GM21447 (cell line): ENCODE results near the gene ZNF77.
A peak's percentile ranks its signal among the peaks of the same experiment; 100 is the strongest.
"Not testable (repeated sequence)": the region's sequence is repeated elsewhere in the genome, so short reads cannot be mapped to it uniquely, and the experiment has no call there.

ENCODE experiments used
- ATAC-seq: cut with Tn5 transposase; IDR thresholded peaks from one replicate; pipeline ENCODE4 v1.9.1; 2021; ENCODE audit not compliant: unreplicated experiment

The ZNF77 gene

DNA sequence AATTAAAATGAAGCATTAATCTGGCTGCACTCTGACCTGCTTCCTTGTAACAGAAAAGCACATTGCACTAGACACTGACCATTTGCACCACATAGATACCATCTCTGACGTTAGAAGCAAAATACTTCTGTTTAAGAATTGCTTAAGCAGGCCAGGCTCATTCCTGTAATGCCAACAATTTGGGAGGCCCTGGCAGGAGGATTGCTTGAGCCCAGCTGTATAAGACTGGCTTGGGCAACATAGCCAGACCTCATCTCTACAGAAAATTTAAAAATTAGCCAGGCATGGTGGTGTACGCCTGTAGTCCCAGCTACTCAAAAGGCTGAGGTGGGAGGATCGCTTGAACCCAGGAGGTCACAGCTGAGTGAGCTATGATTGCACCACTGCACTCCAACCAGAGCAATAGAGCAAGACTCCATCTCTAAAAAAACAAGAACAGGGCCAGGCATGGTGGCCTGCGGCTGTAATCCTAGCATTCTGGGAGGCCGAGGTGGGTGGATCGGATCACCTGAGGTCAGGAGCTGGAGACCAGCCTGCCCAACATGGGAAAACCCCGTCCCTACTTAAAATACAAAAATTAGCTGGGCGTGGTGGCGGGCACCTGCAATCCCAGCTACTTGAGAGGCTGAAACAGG lies 25.5 kb upstream of the ZNF77 start:
- no peak for ATAC-seq

- ATAC-seq: no peak
Measured at GRCh38 chr19:2969104-2969504, 24.3 kb upstream of the ZNF77 start.

DNA sequence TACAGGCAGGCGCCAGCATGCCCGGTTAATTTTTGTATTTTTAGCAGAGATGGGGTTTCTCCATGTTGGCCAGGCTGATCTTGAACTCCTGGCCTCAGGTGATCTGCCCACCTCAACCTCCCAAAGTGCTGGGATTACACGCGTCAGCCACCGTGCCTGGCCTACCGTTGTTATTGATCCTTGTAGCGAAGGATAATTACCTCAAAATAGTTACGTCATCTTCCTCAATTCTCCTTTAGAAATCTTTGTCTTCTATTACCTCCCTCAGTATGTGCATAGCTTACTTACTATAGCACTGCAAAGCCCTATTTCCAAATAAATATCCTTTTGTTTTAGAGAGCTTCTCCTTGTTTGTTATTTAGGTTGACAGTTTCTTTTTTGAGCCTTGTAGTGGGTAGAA lies 23.2 kb upstream of the ZNF77 start:
- no peak for ATAC-seq

DNA sequence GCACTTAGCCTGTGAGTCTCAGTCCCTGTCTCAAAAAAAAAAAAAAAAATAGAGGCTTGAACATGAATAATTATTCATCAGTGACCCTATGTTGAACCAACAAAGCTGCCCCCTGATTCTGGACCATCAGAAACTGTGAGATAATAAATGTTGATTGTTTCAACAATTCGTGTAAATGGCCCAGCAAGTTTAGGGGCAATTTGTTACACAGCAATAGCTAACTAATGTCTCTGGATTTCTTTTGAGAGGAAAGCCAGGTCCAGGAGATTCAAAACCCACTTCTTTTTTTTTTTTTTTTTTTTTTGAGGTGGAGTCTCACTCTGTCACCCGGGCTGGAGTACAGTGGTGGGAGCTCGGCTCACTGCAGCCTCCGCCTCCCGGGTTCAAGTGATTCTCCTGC lies 20.1 kb upstream of the ZNF77 start:
- no peak for ATAC-seq

- ATAC-seq: not testable (repeated sequence)
Measured at GRCh38 chr19:2963631-2964030, 18.9 kb upstream of the ZNF77 start.

- no peak for ATAC-seq
Measured at GRCh38 chr19:2963122-2963521, 18.4 kb upstream of the ZNF77 start.

DNA sequence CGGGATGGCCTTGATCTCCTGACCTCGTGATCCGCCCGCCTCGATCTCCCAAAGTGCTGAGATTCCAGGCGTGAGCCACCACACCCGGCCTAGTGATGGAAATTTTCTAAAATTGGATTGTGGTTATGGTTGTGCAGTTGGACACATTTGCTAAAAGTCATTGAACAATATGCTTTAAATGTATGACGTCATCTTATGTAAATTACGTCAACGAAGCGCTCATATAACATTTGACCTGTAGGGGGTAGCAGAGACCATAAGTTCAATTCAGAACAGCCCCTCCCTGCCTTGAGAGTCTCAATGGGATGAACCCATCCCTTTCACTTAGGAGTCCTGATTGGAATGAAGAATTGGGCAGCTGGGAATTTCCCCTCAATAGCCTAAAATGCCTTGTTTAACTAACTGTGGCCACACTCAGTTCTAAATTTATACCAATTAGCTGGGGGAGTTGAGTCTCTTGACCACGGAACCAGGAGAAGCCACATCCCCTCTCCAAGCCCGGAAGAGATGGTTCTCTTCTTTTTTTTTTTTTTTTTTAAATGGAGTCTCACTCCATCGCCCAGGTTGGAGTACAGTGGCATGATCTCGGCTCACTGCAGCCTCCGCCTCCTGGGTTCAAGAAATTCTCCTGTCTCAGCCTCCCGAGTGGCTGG lies 17.4 kb upstream of the ZNF77 start:
- no peak for ATAC-seq

- ATAC-seq: no peak
Measured at GRCh38 chr19:2960120-2960519, 15.3 kb upstream of the ZNF77 start.

DNA sequence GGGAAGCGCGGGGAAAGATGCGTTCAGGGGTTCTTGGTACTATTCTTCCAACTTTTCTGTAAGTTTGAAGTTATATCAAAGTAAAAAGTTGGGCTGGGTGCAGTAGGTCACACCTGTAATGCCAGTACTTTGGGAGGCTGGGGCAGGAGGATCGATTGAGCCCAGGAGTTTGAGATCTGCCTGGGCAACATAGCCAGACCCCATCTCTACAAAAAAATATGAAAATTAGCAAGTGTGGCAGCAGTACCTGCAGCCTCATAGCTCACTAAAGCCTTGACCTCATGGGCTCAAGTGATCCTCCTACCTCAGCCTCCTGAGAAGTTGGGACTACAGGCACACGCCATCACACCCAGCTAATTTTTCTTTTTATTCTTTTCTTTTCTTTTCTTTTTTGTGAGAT lies 12.4 kb upstream of the ZNF77 start:
- no peak for ATAC-seq

GRCh38 chr19:2952953-2953481 lies 8.2 kb upstream of the ZNF77 start:
- ATAC-seq: no peak

- peak; percentile 92 for ATAC-seq
Measured at GRCh38 chr19:2950286-2951124, 5.7 kb upstream of the ZNF77 start.

- no peak for ATAC-seq
Measured at GRCh38 chr19:2949939-2950285, 5.1 kb upstream of the ZNF77 start.

DNA sequence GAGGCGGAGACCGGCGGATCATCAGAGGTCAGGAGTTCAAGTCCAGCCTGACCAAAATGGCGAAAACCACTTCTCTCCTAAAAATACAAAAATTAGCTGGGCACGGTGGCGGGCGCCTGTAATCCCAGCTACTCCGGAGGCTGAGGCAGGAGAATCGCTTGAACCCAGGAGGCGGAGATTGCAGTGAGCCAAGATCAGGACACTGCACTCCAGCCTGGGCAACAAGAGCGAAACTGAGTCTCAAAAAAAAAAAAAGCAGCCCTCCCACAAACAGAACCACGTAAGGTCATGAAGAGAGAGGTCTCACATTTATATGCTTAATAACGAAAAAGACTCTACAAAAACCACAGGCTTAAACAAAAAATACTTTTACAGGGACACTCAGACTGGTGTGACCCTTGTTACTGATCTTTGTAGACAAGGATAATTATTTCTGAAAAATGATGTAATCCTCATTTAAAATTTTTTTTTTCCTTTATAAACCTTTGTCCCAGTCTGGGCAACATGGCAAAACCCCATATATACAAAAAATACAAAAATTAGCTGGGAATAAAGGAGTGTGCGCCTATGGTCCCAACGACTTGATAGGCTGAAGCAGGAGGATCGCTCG lies 909 bp upstream of the ZNF77 start:
- no peak for ATAC-seq

DNA sequence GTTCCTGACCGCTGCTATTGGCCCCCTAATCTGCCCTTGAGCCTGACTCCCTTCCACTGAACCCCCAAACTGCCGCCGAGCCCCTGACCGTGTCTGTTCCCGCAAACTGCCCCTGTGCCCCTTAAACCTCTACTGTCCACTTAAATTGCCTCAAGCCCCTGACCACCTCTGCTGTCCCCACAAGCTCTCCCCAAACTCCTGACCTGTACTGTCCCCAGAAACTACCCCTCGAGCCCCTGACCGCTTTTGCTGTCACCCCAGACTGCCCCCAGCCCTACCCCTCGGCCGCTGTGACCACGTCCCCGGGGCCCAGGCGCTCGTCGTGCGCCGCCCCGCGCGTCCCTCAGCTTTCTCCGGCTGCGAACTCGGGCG lies 382 bp downstream of the ZNF77 start:
- ATAC-seq: no peak

- ATAC-seq: no peak
Measured at GRCh38 chr19:2942928-2943640, 1.7 kb downstream of the ZNF77 start.

DNA sequence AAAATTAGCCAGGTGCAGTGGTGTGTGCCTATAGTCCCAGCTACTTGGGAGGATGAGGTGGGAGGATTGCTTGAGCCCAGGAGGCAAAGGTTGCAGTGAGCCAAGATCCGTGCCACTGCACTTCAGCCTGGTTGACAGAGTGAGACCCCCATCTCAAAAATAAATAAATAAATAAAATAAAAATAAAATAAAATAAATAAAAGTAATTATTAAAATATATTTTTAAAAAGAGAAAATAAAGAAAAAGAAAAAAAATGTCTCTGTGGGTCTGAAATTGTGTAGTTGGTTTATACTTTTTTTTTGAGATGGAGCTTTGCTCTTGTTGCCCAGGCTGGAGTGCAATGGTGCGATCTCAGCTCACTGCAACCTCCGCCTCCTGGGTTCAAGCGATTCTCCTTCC lies 8.9 kb downstream of the ZNF77 start:
- ATAC-seq: not testable (repeated sequence)

GRCh38 chr19:2933490-2933910 lies 11.3 kb downstream of the ZNF77 start:
- ATAC-seq: no peak

- no peak for ATAC-seq
Measured at GRCh38 chr19:2927032-2927430, 17.7 kb downstream of the ZNF77 start.

DNA sequence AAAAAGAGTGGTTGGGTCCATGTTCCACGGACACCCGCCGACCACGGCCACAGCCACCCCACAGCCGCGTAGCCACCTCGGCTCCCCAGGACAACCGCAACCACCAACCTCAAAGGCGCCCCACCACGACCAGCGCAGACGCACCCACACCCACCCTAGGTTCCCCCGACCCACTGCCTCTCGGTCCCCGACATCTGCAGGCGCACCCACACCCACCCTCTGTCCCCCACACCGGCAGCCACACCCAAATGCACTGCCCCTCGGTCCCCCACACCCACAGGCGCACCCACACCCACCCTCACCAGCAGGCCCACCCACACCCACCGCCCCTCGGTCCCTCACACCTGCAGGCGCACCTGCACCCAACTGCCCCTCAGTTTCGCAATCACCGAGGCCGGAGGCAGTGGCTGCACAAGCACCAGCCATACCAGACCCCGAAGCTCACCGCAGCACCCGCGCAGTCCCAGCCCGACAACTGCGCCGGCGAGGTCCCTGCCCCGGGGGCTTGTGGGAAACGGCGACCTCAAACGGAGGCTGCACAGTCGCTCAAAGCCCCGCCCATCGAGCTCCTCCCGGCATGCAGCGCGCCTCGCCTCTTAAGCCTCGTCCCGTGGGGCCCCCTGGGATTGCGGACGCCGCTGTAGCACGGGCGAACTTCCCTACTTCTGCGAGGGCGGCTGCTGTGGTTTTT lies 18.3 kb downstream of the ZNF77 start:
- ATAC-seq: no peak

DNA sequence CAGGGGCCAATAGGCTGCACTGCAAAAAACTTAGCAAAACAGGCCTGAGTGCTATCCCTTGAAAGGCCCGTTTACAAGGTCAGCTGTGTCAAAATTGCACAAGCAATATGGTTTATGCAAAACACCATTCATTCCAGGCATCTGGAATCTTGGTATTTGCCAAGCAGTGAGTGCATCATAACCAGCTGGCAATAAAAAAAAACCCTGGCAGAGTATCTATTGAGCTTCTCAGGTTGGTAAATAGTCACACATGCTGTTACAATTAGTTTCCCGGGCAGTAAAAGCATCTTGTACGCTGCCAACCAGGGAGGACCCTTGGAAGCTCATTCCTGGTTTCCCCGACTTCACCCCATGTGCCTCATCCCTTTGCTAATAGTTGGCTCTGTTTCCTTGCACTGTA lies 21.3 kb downstream of the ZNF77 start:
- no peak for ATAC-seq
